ENCODE measurements around the gene INTS12. TPM values are rescaled to one million over a fixed set of nuclear protein-coding genes. Genes with fewer than 3 reads are reported as not detected.

The INTS12 gene, protein sequence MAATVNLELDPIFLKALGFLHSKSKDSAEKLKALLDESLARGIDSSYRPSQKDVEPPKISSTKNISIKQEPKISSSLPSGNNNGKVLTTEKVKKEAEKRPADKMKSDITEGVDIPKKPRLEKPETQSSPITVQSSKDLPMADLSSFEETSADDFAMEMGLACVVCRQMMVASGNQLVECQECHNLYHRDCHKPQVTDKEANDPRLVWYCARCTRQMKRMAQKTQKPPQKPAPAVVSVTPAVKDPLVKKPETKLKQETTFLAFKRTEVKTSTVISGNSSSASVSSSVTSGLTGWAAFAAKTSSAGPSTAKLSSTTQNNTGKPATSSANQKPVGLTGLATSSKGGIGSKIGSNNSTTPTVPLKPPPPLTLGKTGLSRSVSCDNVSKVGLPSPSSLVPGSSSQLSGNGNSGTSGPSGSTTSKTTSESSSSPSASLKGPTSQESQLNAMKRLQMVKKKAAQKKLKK
- total RNA-seq: 15.0 and 19.8 TPM in 2 replicates

DNA sequence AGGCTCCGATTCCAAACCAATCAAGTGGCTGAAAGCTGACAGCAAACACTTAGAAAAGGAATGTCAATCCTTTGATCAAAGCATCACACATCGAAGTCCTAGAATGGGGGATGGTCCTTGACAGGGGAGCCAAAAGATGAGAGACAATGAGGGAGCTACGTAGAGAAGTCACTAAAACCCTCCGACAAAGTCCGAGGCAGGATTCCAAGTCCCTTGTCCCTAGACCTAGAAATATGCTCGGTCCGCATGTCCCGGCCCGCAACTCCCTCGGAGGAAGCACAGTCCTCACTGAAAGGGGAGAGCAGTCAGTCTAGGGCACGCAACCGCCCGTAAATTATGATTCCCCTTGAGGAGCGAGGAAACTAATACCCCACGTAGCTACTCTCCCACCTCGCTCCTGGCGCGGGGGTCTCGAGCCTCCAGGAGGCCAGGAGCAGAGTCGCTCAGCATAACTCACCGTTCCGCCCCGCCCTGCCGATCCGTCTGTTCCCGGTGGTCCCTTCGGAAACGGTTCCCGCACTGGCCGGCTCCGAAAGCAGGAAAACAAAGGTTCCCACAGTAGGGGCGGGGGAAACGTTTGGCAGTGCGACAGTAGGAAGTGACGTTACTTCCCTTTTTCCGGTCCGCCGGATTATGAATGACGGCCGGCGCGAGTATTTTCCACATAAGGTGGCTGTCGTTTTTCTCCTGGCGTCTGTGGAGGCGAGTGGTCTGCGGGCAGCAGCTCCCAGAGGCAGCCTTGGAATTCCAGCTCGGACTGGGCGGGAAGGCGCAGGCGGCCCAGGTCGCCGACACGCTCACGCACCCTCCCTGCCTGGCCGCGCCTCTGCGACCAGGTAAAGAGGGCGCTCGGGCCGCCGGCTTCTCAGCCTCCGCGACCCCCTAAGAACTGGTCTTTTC lies at the start of gene INTS12, which contains the start of gene GSTCD:
Gene INTS12, minus strand, starts transcription at position 509 of the 900 bp plus-strand sequence. CDS start 8,684 bp downstream, outside the sequence.
Gene GSTCD, plus strand, starts transcription at position 604 of the 900 bp plus-strand sequence. CDS start 8,830 bp downstream, outside the sequence.

Other genes starting within 250 kb of the INTS12 start
- gene PPA2, start 234.6 kb downstream of the INTS12 start, total RNA-seq: 54.5 and 62.6 TPM in 2 replicates
- gene ARHGEF38, start 156.1 kb downstream of the INTS12 start, total RNA-seq: not detected in 2 replicates
- 13.4 and 20.9 TPM in 2 replicates for gene GSTCD, start 95 bp upstream of the INTS12 start, total RNA-seq
- gene NPNT, start 186.8 kb upstream of the INTS12 start, total RNA-seq: 0.10 TPM in 1 of 2 replicates, not detected in the other

Data from vein endothelial cell (primary cell).